Astrocyte (in vitro differentiated cells and primary cell): ENCODE data around the gene IPO4. TPM values are rescaled to one million over a fixed set of nuclear protein-coding genes. Genes with fewer than 3 reads are reported as not detected.
A peak's percentile ranks its signal among the peaks of the same experiment; 100 is the strongest.

Source experiments
- DNase-seq: peaks from one replicate; pipeline ENCODE4 v3.0.0-alpha.2; 2010; ENCODE audit warnings: low read depth
- FAIRE-seq: peaks from 2 replicates; lab custom pipeline; 2011; peaks lifted over from hg19 to GRCh38; lab: Jason Lieb, UNC
- H2AFZ ChIP-seq: 2 replicates; pipeline ENCODE4 v1.6.0; 2012; ENCODE audit warnings: low read depth, low read length, inconsistent platforms
- H3K27ac ChIP-seq: 2 replicates; pipeline ENCODE4 v1.5.1; 2011; ENCODE audit warnings: low read depth, low read length, inconsistent platforms
- H3K27me3 ChIP-seq: 2 replicates; pipeline ENCODE4 v1.6.0; 2011; ENCODE audit warnings: low read length, inconsistent platforms; ENCODE audit not compliant: insufficient read depth
- H3K36me3 ChIP-seq: 2 replicates; pipeline ENCODE4 v1.5.1; 2011; ENCODE audit warnings: low read length, inconsistent platforms; ENCODE audit not compliant: insufficient read depth
- H3K4me1 ChIP-seq: 2 replicates; pipeline ENCODE4 v1.5.1; 2011; ENCODE audit warnings: low read length, inconsistent platforms; ENCODE audit not compliant: insufficient read depth
- H3K4me2 ChIP-seq: 2 replicates; pipeline ENCODE4 v1.6.0; 2012; ENCODE audit warnings: low read length, inconsistent platforms
- H3K4me3 ChIP-seq: 2 replicates; pipeline ENCODE4 v1.5.1; 2011; ENCODE audit warnings: low read depth, mild to moderate bottlenecking, low read length, inconsistent platforms; ENCODE audit not compliant: insufficient read depth
- H3K79me2 ChIP-seq: 2 replicates; pipeline ENCODE4 v1.6.0; 2012; ENCODE audit warnings: mild to moderate bottlenecking, low read length, inconsistent platforms; ENCODE audit not compliant: insufficient read depth
- H3K9ac ChIP-seq: 2 replicates; pipeline ENCODE4 v1.6.0; 2012; ENCODE audit warnings: mild to moderate bottlenecking, low read length, inconsistent platforms
- H3K9me3 ChIP-seq: 2 replicates; pipeline ENCODE4 v1.5.1; 2012; ENCODE audit warnings: low read depth, mild to moderate bottlenecking, low read length, inconsistent platforms; ENCODE audit not compliant: insufficient read depth
- H4K20me1 ChIP-seq: 2 replicates; pipeline ENCODE4 v1.6.0; 2012; ENCODE audit warnings: low read length, inconsistent platforms; ENCODE audit not compliant: insufficient read depth
- H3K27ac Mint-ChIP-seq: one replicate; pipeline ENCODE4 v1.8.0; 2021; ENCODE audit warnings: mild to moderate bottlenecking, mixed read lengths; ENCODE audit not compliant: unreplicated experiment
- H3K27me3 Mint-ChIP-seq: one replicate; pipeline ENCODE4 v1.8.0; 2021; ENCODE audit warnings: low read depth, mixed read lengths; ENCODE audit not compliant: unreplicated experiment
- H3K36me3 Mint-ChIP-seq: one replicate; pipeline ENCODE4 v1.8.0; 2021; ENCODE audit warnings: low read depth, mixed read lengths; ENCODE audit not compliant: unreplicated experiment
- H3K4me1 Mint-ChIP-seq: one replicate; pipeline ENCODE4 v1.8.0; 2021; ENCODE audit warnings: low read depth, mixed read lengths; ENCODE audit not compliant: unreplicated experiment
- H3K4me3 Mint-ChIP-seq: one replicate; pipeline ENCODE4 v1.8.0; 2021; ENCODE audit warnings: mild to moderate bottlenecking, moderate library complexity, mixed read lengths; ENCODE audit not compliant: unreplicated experiment
- H3K9me3 Mint-ChIP-seq: one replicate; pipeline ENCODE4 v1.8.0; 2021; ENCODE audit warnings: mild to moderate bottlenecking, mixed read lengths; ENCODE audit not compliant: unreplicated experiment
- EZH2 ChIP-seq: IDR thresholded peaks from 2 replicates; pipeline ENCODE4 v1.6.1; 2012; ENCODE audit warnings: mild to moderate bottlenecking, low read length, inconsistent platforms; ENCODE audit not compliant: insufficient read depth
- total RNA-seq: library from RNA; stranded (reverse); gene quantifications from 2 replicates; pipeline ENCODE4 v1.2.1, GENCODE V29; 2021
- TF ChIP-seq, protein P1 (sequence below): IDR thresholded peaks from 2 replicates; pipeline ENCODE4 v1.5.1; 2011; ENCODE audit warnings: low read depth, mild to moderate bottlenecking, inconsistent platforms, low read length, moderate library complexity; ENCODE audit not compliant: insufficient read depth

IPO4 gene
- total RNA-seq, 1 donor from 2014 or later: 46.1 TPM

DNA sequence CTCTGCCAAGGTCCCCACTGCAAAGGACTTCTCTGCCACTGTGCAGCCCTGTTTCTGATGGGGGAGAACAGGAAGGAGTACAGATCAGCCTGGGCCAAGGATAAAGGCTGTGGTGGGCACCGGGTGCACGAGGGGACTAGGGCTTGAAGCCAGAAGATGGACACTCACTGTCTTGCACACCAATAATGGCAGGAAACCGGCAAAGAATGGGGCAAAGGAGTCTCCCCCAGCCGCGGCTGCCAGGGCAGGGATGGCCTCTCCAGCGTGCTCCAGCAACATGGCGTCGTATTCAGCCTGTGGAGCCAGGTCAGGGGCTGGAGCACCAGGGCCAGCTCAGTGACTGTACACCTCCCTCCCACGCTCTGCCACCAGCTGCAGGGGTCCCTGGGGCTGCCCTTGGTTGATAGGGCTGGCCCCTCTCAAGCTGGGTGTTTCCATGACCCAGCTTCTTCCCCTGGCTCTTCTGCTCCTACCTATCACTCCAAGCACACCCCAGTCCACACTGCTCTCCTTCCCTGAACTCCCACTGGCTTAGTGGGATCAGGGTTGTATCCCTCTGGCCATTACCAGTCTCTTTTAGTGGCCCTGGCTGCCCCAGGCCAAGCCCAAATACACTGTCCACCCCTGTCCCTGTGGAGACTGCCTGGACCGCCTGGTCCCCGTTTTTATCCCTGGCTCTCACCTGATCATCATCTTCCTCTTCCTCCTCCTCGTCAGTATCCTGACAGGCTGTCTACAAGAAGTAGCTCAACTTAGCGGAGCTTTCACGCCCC, 6.3 kb downstream of the IPO4 start:
- no peak overlapping the region for H3K9ac ChIP-seq
- Mint-ChIP-seq H3K36me3 (peaks cover 13% of the 10 kb centered on the region), H3K27me3 (no peaks in the 10 kb centered on the region), H3K27ac (peak overlapping the region; percentile 82), H3K9me3 (no peaks in the 10 kb centered on the region), H3K4me1 (peaks cover 11% of the 10 kb centered on the region), H3K4me3 (peak overlapping the region; percentile 17)
- no peak for DNase-seq
- TF ChIP-seq EZH2: no peak
- TF ChIP-seq, protein P1, sequence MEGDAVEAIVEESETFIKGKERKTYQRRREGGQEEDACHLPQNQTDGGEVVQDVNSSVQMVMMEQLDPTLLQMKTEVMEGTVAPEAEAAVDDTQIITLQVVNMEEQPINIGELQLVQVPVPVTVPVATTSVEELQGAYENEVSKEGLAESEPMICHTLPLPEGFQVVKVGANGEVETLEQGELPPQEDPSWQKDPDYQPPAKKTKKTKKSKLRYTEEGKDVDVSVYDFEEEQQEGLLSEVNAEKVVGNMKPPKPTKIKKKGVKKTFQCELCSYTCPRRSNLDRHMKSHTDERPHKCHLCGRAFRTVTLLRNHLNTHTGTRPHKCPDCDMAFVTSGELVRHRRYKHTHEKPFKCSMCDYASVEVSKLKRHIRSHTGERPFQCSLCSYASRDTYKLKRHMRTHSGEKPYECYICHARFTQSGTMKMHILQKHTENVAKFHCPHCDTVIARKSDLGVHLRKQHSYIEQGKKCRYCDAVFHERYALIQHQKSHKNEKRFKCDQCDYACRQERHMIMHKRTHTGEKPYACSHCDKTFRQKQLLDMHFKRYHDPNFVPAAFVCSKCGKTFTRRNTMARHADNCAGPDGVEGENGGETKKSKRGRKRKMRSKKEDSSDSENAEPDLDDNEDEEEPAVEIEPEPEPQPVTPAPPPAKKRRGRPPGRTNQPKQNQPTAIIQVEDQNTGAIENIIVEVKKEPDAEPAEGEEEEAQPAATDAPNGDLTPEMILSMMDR: no peak
- peaks cover 10% of the 10 kb centered on the region for H3K4me1 ChIP-seq
- no peak overlapping the region for H3K4me2 ChIP-seq
- no peaks in the 10 kb centered on the region for H3K27me3 ChIP-seq
- H3K27ac ChIP-seq: no peak overlapping the region
- no peaks in the 10 kb centered on the region for H3K9me3 ChIP-seq
- H4K20me1 ChIP-seq: peaks cover 49% of the 10 kb centered on the region
- no peak overlapping the region for H3K4me3 ChIP-seq
- peaks cover 16% of the 10 kb centered on the region for H3K79me2 ChIP-seq
- no peak for FAIRE-seq
- H2AFZ ChIP-seq: no peak overlapping the region
- peaks cover 36% of the 10 kb centered on the region for H3K36me3 ChIP-seq

DNA sequence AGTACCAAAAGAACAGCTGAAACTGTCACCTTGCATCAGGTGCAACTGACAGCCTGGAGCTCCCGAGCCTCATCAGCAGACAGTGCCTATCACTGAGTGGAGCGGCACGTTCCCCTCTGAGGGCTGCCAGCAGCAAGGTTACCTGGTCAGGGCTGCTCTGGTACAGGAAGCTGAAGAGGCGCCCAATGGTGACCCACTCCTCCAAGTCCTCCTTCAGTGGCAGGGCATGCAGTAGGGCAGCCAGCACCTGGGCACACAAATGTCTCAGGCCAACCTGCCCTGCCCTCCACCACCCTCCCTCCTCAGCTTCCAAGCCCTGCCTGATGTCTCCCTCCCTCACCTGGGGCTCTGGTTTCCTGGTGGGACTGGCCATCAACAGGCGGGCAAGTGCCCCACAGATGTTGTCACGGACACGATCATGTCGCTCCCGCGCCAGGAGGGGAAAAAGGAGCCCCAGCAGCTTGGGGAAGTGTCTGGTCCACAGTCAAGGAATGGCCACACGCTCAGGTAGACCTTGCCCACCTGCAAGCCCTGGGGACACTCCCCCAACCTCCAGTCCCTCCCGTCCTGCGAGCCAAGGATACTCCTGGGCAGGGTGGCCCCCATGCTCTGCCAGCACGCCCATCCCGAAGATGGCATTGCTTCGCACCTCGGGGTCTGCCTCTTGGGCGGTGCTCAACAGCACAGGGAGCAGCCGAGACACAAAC, 7.1 kb downstream of the IPO4 start:
- peaks cover 30% of the 10 kb centered on the region for H3K36me3 ChIP-seq

DNA sequence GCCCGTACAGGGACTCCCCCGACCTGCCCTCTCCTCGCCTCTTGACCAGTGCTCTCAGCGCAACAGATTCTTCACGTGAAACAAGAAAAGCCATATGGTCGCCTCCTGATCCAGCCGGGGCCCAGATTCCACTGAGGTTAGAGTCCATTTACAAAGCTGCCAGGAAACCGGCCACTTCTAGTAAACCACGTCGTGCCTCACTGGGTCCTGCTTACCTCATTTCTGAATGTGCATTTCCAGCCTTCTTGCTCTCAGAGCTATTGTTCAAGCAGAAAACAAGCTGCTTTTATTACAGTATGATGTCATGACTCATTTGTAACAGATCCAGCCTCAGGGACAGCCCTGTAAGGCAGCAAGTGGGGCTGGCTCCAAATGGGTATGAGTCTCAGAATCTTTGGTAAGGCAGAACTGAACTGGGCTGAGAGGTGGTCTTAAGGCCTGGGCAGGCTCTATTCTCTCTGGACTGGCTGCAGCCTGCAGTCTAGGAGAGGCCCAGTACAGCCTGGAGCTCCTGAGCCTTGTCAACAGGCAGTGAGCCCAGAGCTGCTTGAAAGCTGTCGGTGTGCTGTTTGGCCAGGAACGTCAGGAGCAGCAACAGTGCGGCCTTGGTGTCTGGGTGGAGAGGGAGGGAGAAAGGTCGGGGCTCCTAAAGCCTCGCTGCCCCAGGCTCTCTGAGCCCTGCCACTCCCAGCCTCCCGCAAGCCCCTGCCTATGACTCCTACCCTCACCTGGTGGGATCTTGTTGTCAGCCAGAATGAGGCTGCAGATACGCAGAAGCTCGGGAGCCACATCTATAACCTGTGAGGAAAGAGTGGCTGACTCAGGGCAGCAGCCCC, 8.4 kb downstream of the IPO4 start:
- Mint-ChIP-seq H3K27me3 (no peaks in the 10 kb centered on the region), H3K36me3 (peaks cover 15% of the 10 kb centered on the region), H3K4me1 (peaks cover 7% of the 10 kb centered on the region), H3K27ac (peak overlapping the region; percentile 75), H3K9me3 (no peaks in the 10 kb centered on the region), H3K4me3 (no peak overlapping the region)
- H3K9ac ChIP-seq: peak overlapping the region; percentile 8
- H4K20me1 ChIP-seq: peaks cover 37% of the 10 kb centered on the region
- H3K4me1 ChIP-seq: peaks cover 5% of the 10 kb centered on the region
- H3K79me2 ChIP-seq: no peaks in the 10 kb centered on the region
- no peak overlapping the region for H2AFZ ChIP-seq
- TF ChIP-seq EZH2: no peak
- TF ChIP-seq, protein P1: no peak
- H3K4me3 ChIP-seq: no peak overlapping the region
- peak overlapping the region; percentile 18 for H3K27ac ChIP-seq
- no peaks in the 10 kb centered on the region for H3K27me3 ChIP-seq
- no peaks in the 10 kb centered on the region for H3K9me3 ChIP-seq
- DNase-seq: peak; percentile 88
- H3K36me3 ChIP-seq: peaks cover 24% of the 10 kb centered on the region
- FAIRE-seq: no peak
- H3K4me2 ChIP-seq: no peak overlapping the region

More for the DNA sequence above, 7.1 kb downstream of the IPO4 start:
- Histone ChIP-seq H3K27ac (no peak overlapping the region), H2AFZ (no peak overlapping the region), H3K79me2 (peaks cover 9% of the 10 kb centered on the region), H3K27me3 (no peaks in the 10 kb centered on the region), H3K9ac (no peak overlapping the region), H3K4me3 (no peak overlapping the region), H4K20me1 (peaks cover 45% of the 10 kb centered on the region), H3K4me1 (peaks cover 5% of the 10 kb centered on the region), H3K9me3 (no peaks in the 10 kb centered on the region), H3K4me2 (no peak overlapping the region)
- Mint-ChIP-seq H3K27ac (no peak overlapping the region), H3K27me3 (no peaks in the 10 kb centered on the region), H3K4me3 (no peak overlapping the region), H3K4me1 (peaks cover 7% of the 10 kb centered on the region), H3K36me3 (peaks cover 13% of the 10 kb centered on the region), H3K9me3 (no peaks in the 10 kb centered on the region)
- no peak for TF ChIP-seq EZH2
- DNase-seq: no peak
- no peak for FAIRE-seq
